Mucosa of descending colon (tissue), 3 donors: ENCODE measurements around the gene ZNF526. TPM values are rescaled to one million over a fixed set of nuclear protein-coding genes. Genes with fewer than 3 reads are reported as not detected.

ENCODE experiments used
- ATAC-seq: fragments of 200-7000 bp; cut with Tn5 transposase; one replicate; pipeline ENCODE4 v1.9.1; 2020; ENCODE audit warnings: mild to moderate bottlenecking, moderate library complexity
- DNase-seq, 3 donors: peaks; one replicate each; pipeline ENCODE4 v3.0.0-alpha.2; 2020
- H3K36me3 ChIP-seq: fragments of 200-600 bp; one replicate; pipeline ENCODE4 v1.8.0; 2021; ENCODE audit warnings: low read depth, mild to moderate bottlenecking
- H3K4me1 ChIP-seq: fragments of 200-600 bp; one replicate; pipeline ENCODE4 v1.8.0; 2021; ENCODE audit warnings: low read depth, mild to moderate bottlenecking
- H3K4me3 ChIP-seq: fragments of 200-600 bp; one replicate; pipeline ENCODE4 v1.8.0; 2021; ENCODE audit warnings: mild to moderate bottlenecking
- H3K9me3 ChIP-seq: fragments of 200-600 bp; one replicate; pipeline ENCODE4 v1.8.0; 2021; ENCODE audit warnings: mild to moderate bottlenecking
- intact Hi-C, 2 donors: fragments of 100-400 bp; cut with DNase I in 1 of 2; cut with micrococcal nuclease in 1 of 2; formaldehyde crosslinking; loops; one replicate each; pipeline versions ENCODE4 v1.11.0 to v1.11.1; 2022; cut with DNase I, micrococcal nuclease
- total RNA-seq, 3 donors: library from RNA; stranded (reverse); fragmentation: NEBNext Ultra II Directional in 2 of 3; extraction: Animal tissue kit (Norgen Biotek cat#: 25700) in 2 of 3; gene quantifications; one replicate each; pipeline versions ENCODE4 v1.2.1 to v1.2.4, GENCODE V29; 2021 to 2023
- TF ChIP-seq, protein P1 (sequence below): fragments of 200-600 bp; IDR thresholded peaks from one replicate; pipeline ENCODE4 v1.8.0; 2022; ENCODE audit warnings: antibody characterized with exemption, mild to moderate bottlenecking
- donor health status: DM: no; HTN: no; CAD: no; lungs with moderate emphysema.
- donor health status: DM: no; HTN: no; CAD: no.
- donor health status: DM: no; HTN: yes; CAD: no.

ZNF526 gene
- total RNA-seq, 3 donors from 2014 or later, result 9.9 to 13.4 (median 10.4) TPM

DNA sequence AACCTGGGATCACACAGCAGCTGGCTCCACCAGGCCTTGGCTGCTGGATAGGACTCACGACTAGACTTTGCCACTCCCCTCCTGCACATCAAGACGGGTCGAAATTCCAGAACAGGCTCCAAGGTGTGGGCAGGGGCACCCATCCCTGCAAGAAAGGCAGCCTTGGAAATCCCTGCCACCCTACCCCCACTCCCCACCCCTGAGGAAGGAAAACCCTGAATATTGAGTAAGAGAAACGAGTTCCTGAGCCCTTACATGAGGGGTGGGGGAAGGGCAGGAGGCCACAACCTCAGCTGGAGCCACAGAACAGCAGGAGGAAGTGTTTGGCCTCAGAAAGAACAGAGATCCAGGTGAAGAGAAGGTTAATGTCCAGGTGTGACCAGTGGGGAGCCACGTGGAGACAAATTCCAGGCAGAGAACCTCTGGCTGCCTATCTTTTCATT lies 22.7 kb upstream of the ZNF526 start:
- ATAC-seq, result peak; percentile 37
- Histone ChIP-seq H3K4me3 (no peak overlapping the region), H3K36me3 (peaks cover 4% of the 10 kb centered on the region), H3K4me1 (peaks cover 32% of the 10 kb centered on the region), H3K9me3 (no peaks in the 10 kb centered on the region)
- DNase-seq, result peak in 2 of 3 donors; percentile 42 to 49
- intact Hi-C loops, result no loop called here
- TF ChIP-seq, protein P1, sequence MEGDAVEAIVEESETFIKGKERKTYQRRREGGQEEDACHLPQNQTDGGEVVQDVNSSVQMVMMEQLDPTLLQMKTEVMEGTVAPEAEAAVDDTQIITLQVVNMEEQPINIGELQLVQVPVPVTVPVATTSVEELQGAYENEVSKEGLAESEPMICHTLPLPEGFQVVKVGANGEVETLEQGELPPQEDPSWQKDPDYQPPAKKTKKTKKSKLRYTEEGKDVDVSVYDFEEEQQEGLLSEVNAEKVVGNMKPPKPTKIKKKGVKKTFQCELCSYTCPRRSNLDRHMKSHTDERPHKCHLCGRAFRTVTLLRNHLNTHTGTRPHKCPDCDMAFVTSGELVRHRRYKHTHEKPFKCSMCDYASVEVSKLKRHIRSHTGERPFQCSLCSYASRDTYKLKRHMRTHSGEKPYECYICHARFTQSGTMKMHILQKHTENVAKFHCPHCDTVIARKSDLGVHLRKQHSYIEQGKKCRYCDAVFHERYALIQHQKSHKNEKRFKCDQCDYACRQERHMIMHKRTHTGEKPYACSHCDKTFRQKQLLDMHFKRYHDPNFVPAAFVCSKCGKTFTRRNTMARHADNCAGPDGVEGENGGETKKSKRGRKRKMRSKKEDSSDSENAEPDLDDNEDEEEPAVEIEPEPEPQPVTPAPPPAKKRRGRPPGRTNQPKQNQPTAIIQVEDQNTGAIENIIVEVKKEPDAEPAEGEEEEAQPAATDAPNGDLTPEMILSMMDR, result no peak

DNA sequence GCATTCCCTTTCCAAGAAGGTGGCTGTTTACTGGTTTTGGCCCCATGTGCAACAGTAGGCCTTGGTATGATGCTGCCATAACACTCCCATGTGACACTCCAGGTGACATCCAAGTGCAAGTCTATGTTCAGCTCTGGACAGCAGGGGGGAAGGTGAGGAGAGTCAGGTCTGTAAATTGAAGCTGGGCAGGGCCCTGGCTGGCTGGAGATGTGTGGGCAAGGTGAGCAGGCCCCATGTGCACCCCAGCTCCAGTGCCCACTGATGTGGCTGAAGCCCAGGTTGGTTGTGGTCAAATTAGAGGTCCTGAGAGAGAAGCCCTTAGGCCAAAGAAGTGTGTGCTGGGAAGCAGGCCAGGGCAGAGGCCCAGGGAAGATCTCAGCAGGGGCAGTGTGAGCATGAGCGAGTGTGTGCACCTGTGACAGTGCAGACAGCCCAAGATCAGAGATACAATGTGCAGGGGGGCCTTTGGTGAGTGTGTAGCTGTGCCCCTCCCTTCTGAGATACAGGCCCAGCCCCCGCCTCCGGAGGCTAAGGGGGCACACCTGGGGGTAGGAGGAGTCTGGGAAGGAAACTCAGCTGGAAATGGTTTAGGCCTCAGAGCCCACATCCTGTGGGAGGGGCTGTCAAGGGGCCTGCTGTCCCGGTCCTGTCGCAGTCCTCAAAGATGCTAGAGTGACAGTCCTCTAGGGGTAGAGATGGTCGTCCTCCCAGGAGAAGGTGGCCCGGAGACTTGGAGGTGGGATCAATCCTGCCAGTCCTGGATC lies 21.3 kb upstream of the ZNF526 start:
- TF ChIP-seq, protein P1, result no peak
- DNase-seq (peak; percentile 65 to 84 (median 68)), ATAC-seq (peak; percentile 72)
- H3K36me3 ChIP-seq, result peaks cover 7% of the 10 kb centered on the region
- intact Hi-C loops, result no loop called here
- no peak overlapping the region for H3K4me3 ChIP-seq
- no peaks in the 10 kb centered on the region for H3K9me3 ChIP-seq
- H3K4me1 ChIP-seq, result peaks cover 22% of the 10 kb centered on the region

DNA sequence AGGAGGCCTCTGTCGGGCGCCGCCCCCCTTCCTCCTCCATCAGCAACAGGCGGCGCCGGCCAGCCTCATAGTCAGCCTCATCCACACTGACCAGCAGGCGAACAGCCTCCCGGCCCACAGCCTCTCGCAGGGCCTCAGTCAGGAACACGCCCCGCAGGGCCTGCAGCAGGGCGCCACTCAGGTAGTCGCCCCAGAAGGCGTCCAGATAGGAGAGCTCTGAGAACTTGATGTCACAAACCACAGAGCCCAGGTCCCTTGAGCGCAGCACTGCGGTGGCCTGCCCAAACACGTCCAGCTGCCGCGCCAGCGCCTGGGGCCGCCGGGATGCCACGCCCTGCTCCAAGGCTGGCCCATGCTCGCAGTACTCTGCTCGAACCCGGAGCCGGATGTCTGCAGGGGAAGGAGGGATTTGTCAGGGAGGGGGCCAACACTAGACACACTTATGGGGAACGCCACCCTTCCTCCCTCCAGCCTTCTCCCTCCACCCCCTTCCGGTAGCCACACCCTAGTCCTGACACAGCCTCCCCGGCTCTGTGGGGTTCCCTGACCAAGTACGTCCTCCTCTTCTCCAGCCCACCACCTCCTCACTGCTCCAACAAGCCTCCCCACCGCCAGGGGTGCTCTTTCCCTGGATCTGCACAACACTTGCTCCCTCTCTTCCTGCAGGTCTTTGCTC lies 20.5 kb upstream of the ZNF526 start:
- Histone ChIP-seq H3K36me3 (peaks cover 9% of the 10 kb centered on the region), H3K9me3 (no peaks in the 10 kb centered on the region), H3K4me1 (peaks cover 22% of the 10 kb centered on the region), H3K4me3 (no peak overlapping the region)
- DNase-seq, result peak; percentile 44 to 87 (median 64)
- TF ChIP-seq, protein P1, result no peak
- peak; percentile 54 for ATAC-seq
- intact Hi-C loops, result no loop called here

DNA sequence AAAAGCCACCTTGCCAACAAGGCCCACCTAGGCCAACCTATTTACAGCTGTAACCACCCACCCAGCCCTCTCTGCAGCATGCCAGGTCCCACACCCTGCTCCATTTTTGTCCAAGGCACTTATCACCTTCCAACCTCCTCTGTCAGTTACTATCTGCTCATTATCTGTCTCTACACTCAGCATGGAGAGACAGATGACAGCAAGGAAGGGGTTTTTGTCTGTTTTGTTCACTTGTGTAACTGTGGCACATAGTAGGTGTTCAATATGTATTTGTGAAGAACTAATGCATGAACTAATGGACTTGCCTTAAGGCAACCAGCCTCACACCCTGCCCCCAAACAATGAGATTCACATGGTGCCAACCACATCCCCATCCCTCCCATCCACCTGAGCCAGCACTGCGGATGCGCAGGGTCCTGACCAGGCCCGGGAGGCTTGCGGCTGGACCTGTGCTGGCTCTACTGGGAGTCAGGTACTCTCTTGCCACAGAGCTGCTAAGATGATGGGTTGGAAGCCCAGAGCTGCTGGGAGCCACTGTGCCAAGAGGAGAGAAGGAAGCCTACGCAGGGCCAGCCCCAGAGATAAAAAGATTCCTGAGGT lies 19.9 kb upstream of the ZNF526 start:
- DNase-seq, result no peak
- TF ChIP-seq, protein P1, result no peak
- H3K4me1 ChIP-seq, result peaks cover 22% of the 10 kb centered on the region
- H3K4me3 ChIP-seq, result no peak overlapping the region
- peaks cover 9% of the 10 kb centered on the region for H3K36me3 ChIP-seq
- ATAC-seq, result no peak
- intact Hi-C loops, result no loop called here
- no peaks in the 10 kb centered on the region for H3K9me3 ChIP-seq

DNA sequence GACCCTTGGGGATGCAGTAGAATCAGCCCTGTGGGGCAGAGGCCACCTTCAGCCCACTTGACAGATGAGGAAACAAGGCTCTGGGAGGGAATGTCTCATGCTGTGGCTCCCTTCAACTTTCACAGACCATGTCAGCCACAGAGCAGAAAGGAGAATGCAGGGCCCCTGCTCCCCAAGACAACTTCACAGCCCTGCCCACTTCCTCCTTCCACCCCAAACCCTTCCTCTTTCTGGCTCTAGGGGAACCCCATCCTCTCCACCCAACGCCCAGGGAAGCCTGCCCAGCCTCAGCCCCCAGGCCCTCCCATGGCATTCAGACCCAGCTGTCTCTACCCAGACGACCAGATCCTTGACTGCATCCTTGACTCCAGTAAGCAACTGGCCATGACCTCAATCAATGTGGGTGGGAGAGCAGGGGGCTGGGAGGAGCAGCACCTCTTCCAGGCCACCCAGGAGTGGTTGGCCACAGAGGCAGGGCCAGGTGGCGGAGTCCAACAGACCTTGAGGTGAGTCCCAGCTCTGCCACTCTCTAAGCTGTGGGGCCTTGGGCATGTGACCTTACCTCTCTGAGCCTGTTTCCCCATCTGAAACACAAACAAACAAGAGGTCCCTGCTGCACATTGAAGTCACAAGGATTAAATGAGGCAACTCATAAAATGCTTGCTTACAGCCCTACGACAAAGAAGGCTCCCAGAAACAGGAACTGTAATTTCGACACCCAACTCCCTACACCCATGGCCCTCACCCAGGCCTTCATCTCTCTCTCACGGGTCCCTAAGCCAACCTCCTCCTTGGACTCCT lies 18.4 kb upstream of the ZNF526 start:
- ATAC-seq, result peak; percentile 53
- H3K4me1 ChIP-seq, result peaks cover 22% of the 10 kb centered on the region
- TF ChIP-seq, protein P1, result no peak
- peak; percentile 20 to 70 (median 47) for DNase-seq
- no peak overlapping the region for H3K4me3 ChIP-seq
- intact Hi-C loops, result no loop called here
- H3K9me3 ChIP-seq, result no peaks in the 10 kb centered on the region
- peaks cover 9% of the 10 kb centered on the region for H3K36me3 ChIP-seq
